Gastroesophageal sphincter (tissue), 4 donors: ENCODE measurements around the gene RAB8A. TPM values are rescaled to one million over a fixed set of nuclear protein-coding genes. Genes with fewer than 3 reads are reported as not detected.

Experiments used
- ATAC-seq: fragments of 150-250 bp; one replicate; pipeline ENCODE4 v1.9.1; 2016; ENCODE audit warnings: mild to moderate bottlenecking, moderate library complexity
- H3K27ac ChIP-seq, 4 donors: fragments of 200-600 bp; sonication (generic) in 3 of 4; 1 replicate in 3 of 4; 2 replicates in 1 of 4; pipeline ENCODE4 v1.5.1; 2016 to 2019
- H3K27me3 ChIP-seq: fragments of 200-600 bp; sonication (generic); one replicate; pipeline ENCODE4 v1.5.1; 2019
- H3K36me3 ChIP-seq, 2 donors: fragments of 200-600 bp; sonication (generic); one replicate each; pipeline ENCODE4 v1.5.1; 2019; ENCODE audit warnings: control low read depth in 1 of 2
- H3K4me1 ChIP-seq, 3 donors: fragments of 200-600 bp; sonication (generic); 1 replicate in 2 of 3; 2 replicates in 1 of 3; pipeline ENCODE4 v1.5.1; 2016 to 2019; ENCODE audit warnings: control low read depth in 2 of 3
- H3K4me3 ChIP-seq, 2 donors: fragments of 200-600 bp; sonication (generic); one replicate each; pipeline ENCODE4 v1.5.1; 2019; ENCODE audit warnings: mild to moderate bottlenecking in 1 of 2, moderate library complexity in 1 of 2
- H3K9me3 ChIP-seq, 3 donors: fragments of 200-600 bp; sonication (generic); one replicate each; pipeline ENCODE4 v1.5.1; 2017 to 2019; ENCODE audit warnings: control low read depth in 2 of 3
- EP300 ChIP-seq: sonication (generic); formaldehyde crosslinking; IDR thresholded peaks from one replicate; pipeline ENCODE4 v1.6.1; 2017; ENCODE audit warnings: antibody characterized with exemption, mild to moderate bottlenecking
- POLR2A ChIP-seq, 2 donors: fragments of 450-650 bp; IDR thresholded peaks; one replicate each; pipeline ENCODE4 v1.6.1; 2017; ENCODE audit warnings: antibody characterized with exemption in 2 of 2, mild to moderate bottlenecking in 2 of 2, moderate library complexity in 1 of 2
- POLR2AphosphoS5 ChIP-seq: sonication (generic); formaldehyde crosslinking; IDR thresholded peaks from one replicate; pipeline ENCODE4 v1.6.1; 2017; ENCODE audit warnings: antibody characterized with exemption
- WGBS, 2 donors: methylation state at CpG; one replicate each; pipeline ENCODE4 v1.1.5; 2018; ENCODE audit warnings: low coverage in 1 of 2; 5-methylcytosine and 5-hydroxymethylcytosine counted together
- total RNA-seq, 4 donors: library from RNA; depleted of rRNA; stranded (reverse); fragments of >200 nt; gene quantifications; one replicate each; pipeline ENCODE4 v1.1.0, GENCODE V29; 2016
- TF ChIP-seq, protein P1 (sequence below), 4 experiments: fragments of 200-600 bp in 2 of 4; fragments of 450-650 bp in 2 of 4; sonication (generic) in 1 of 4; IDR thresholded peaks; one replicate each; pipeline ENCODE4 v1.5.1; 2017 to 2019; ENCODE audit warnings: antibody characterized with exemption in 4 of 4, mild to moderate bottlenecking in 2 of 4, moderate library complexity in 2 of 4

Gene RAB8A
- total RNA-seq, 4 donors from 2014 or later = 32.4 to 52.5 (median 44.9) TPM

DNA sequence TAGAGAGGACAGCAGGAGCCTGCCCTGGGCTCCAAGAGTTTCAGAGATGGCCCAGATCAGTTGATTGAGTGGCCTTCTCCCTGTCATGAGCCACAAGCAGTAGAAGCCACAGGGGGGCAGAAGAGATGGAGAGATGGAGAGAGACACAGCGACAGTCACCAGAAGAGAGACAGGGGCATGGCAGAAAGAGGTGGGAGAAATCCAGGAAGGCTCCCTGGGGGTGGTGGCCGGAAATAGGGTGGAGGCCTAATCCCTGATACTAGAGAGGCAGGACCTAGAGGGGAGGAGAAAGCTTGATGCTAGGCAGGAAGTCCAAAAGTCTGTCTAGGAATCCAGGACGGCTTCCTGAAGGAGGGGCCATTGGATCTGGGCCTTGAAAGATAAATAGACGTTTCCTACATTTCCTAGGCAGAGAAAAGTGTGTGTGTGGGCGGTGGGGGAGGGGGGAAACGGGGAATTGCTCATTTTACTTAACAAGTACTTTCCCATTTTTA is 45.0 kb upstream of the RAB8A start:
- peaks cover 0 to 60% (median 15%) of the 10 kb centered on the region in 3 donors for H3K4me1 ChIP-seq
- WGBS, 2 donors = 43 to 44% methylated on average over 3 to 6 of the region's 6 CpGs
- peaks cover 0 to 4% (median 0%) of the 10 kb centered on the region in 3 donors for H3K9me3 ChIP-seq
- H3K27ac ChIP-seq = peak overlapping the region; percentile 87 to 100 (median 98)
- TF ChIP-seq EP300 (no peak), POLR2AphosphoS5 (peak; percentile 5), POLR2A (IDR thresholded peaks at IDR 0.05) (no peak)
- TF ChIP-seq, protein P1, sequence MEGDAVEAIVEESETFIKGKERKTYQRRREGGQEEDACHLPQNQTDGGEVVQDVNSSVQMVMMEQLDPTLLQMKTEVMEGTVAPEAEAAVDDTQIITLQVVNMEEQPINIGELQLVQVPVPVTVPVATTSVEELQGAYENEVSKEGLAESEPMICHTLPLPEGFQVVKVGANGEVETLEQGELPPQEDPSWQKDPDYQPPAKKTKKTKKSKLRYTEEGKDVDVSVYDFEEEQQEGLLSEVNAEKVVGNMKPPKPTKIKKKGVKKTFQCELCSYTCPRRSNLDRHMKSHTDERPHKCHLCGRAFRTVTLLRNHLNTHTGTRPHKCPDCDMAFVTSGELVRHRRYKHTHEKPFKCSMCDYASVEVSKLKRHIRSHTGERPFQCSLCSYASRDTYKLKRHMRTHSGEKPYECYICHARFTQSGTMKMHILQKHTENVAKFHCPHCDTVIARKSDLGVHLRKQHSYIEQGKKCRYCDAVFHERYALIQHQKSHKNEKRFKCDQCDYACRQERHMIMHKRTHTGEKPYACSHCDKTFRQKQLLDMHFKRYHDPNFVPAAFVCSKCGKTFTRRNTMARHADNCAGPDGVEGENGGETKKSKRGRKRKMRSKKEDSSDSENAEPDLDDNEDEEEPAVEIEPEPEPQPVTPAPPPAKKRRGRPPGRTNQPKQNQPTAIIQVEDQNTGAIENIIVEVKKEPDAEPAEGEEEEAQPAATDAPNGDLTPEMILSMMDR (IDR thresholded peaks at IDR 0.05) = peak in 2 of 4 experiments; percentile 30 to 47
- H3K27me3 ChIP-seq = no peaks in the 10 kb centered on the region
- no peaks in the 10 kb centered on the region for H3K36me3 ChIP-seq
- H3K4me3 ChIP-seq = peak overlapping the region in 1 of 2 donors; percentile 78
- ATAC-seq = peak; percentile 16

DNA sequence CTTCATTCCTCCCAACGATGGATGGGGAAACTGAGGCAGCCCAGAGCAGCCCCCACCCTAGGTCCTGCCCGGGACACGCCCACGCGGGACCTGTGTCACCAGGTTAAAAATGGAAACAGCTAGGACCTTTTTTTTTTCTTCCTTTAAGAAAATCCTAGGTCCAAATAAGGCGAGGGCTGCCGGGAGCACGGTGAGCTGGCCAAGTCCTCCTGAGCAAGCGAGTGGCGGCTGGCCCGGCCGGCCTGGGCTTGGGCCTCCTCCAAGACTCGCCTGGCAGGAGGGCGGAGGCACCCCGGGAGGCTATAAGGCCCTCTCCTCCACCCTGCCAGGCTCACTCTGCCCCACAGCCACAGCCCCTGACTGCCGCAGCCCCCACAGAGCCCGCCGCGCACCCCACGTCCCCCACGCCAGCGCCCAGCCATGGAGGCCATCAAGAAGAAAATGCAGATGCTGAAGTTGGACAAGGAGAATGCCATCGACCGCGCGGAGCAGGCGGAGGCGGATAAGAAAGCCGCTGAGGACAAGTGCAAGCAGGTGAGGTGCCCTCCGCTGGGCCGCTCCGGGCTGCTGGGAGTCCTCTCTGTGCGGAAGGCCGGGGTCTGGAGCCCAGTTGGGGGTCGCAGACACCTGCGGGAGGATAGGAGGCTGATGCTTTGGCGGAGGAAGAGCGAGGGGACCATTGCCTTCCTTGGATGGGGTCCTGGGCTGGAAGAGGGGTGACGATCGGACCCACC is 44.3 kb upstream of the RAB8A start:
- peak overlapping the region; percentile 62 to 78 for H3K4me3 ChIP-seq
- peak overlapping the region; percentile 88 to 100 (median 98) for H3K27ac ChIP-seq
- H3K4me1 ChIP-seq = peaks cover 0 to 68% (median 18%) of the 10 kb centered on the region in 3 donors
- peak; percentile 80 for ATAC-seq
- no peaks in the 10 kb centered on the region for H3K36me3 ChIP-seq
- peak; percentile 96 to 98 for TF ChIP-seq POLR2A (IDR thresholded peaks at IDR 0.05)
- TF ChIP-seq POLR2AphosphoS5 = peak; percentile 97
- TF ChIP-seq, protein P1 (IDR thresholded peaks at IDR 0.05) = peak in 1 of 4 experiments; percentile 1
- TF ChIP-seq EP300 = no peak
- H3K9me3 ChIP-seq = peaks cover 0 to 4% (median 0%) of the 10 kb centered on the region in 3 donors
- WGBS, 2 donors = 2 to 34% methylated on average over 5 to 11 of the region's 40 CpGs
- no peaks in the 10 kb centered on the region for H3K27me3 ChIP-seq

DNA sequence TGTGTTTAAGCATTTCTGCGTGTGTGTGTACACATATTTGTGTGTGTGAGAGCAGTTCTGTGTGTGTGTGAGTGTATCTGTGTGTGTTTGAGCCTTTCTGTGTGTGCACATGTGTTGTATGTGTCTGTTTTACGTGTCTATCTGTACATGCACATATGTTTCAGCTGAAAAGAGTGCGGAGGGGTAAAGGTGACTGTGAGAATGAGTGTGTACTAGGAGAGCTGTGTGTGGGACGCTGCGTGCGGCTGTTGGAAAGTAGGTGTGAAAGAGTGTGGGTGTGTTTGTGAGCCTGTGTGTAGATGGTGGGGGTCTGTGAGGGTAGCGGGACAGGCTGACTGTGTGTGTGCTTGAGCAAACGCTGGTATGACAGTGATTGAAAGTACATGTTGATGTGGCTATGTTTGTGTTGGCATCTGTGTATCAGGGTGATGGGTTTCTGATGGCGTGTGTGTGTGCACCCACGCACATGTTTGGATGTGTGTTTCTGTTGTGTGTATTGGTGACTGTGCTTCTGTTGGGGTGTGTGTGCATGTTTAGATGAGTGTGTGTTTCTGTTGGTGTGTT is 42.9 kb upstream of the RAB8A start:
- Histone ChIP-seq H3K27ac (peak overlapping the region; percentile 88 to 100 (median 98)), H3K27me3 (no peaks in the 10 kb centered on the region), H3K4me3 (peak overlapping the region; percentile 62 to 78), H3K4me1 (peaks cover 0 to 80% (median 18%) of the 10 kb centered on the region in 3 donors), H3K36me3 (no peaks in the 10 kb centered on the region), H3K9me3 (no peaks in the 10 kb centered on the region)
- WGBS, 2 donors = 42 to 54% methylated on average over 10 of the region's 10 CpGs
- no peak for ATAC-seq
- no peak for TF ChIP-seq EP300
- TF ChIP-seq POLR2AphosphoS5 = peak; percentile 3

DNA sequence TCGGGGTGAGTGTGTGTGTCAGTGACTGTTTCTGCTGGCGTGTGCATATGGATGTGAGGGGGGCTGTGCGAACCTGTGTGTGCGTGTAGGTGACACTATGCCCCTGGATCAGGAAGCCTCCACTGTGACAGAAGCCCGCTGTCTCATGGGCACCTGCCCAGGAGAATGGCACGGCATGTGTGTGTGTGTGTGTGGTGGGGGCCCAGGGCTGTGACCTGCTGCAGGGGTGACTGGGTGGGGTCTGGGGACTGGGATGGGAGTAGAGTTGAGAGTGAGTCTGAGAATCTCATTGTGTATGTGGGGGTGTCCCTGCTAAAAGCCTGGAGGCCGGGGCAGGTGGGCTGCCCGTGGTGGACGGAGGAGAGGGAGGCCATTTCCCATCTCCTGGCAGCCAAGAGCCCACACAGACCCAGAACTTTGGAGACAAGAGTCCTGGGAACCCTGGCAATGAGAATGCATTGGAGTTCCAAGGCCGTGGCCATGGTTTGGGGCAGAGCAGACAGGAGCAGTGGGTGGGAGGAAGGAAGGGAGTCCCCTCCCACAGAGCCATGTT is 41.8 kb upstream of the RAB8A start:
- H3K36me3 ChIP-seq = no peaks in the 10 kb centered on the region
- H3K4me3 ChIP-seq = peak overlapping the region; percentile 62 to 78
- TF ChIP-seq, protein P1 (IDR thresholded peaks at IDR 0.05) = no peak
- no peak for TF ChIP-seq POLR2AphosphoS5
- no peak for TF ChIP-seq POLR2A (IDR thresholded peaks at IDR 0.05)
- TF ChIP-seq EP300 = no peak
- H3K27me3 ChIP-seq = no peaks in the 10 kb centered on the region
- peak; percentile 0 for ATAC-seq
- peaks cover 0 to 80% (median 18%) of the 10 kb centered on the region in 3 donors for H3K4me1 ChIP-seq
- H3K9me3 ChIP-seq = no peaks in the 10 kb centered on the region
- H3K27ac ChIP-seq = peak overlapping the region; percentile 50 to 100 (median 98)
- WGBS, 2 donors = 40 to 57% methylated on average over 2 to 8 of the region's 10 CpGs

DNA sequence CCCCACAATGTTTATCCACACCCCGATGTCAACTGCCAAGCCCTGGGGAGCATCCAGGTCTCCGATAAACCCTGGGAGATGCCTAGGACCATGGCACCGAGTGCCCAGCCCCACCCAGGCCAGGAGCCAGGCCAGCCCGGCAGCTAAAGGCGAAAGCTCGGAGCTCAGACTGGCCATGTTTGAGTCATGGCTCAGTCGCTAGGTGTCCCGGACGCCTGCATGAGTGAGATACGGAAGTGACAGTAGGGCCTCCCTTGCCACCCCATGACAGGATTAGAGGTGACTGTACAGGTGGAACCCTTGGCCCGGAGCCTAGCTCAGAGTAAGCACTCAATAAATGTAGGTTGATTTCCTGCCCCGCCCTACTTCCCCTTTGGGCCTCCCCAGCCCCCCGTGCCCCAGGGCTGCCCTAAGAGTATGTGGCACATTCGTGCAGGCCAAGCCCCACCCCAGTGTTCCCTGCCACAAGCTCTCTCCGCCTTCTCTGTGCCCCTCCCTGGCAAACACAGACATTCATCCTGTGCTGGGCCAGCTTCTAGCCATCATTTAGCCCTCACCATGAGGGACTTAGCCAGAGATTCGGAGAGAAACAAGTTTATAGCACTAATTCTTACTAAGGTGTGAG is 41.2 kb upstream of the RAB8A start:
- Histone ChIP-seq H3K27ac (peak overlapping the region; percentile 50 to 100 (median 98)), H3K4me3 (peak overlapping the region; percentile 62 to 78), H3K27me3 (no peaks in the 10 kb centered on the region), H3K36me3 (no peaks in the 10 kb centered on the region), H3K4me1 (peaks cover 0 to 81% (median 18%) of the 10 kb centered on the region in 3 donors), H3K9me3 (no peaks in the 10 kb centered on the region)
- TF ChIP-seq POLR2AphosphoS5 = peak; percentile 76
- TF ChIP-seq POLR2A (IDR thresholded peaks at IDR 0.05) = peak in 1 of 2 donors; percentile 28
- TF ChIP-seq, protein P1 (IDR thresholded peaks at IDR 0.05) = peak in 1 of 4 experiments; percentile 22
- TF ChIP-seq EP300 = no peak
- peak; percentile 41 for ATAC-seq
- 0 to 31% methylated on average over 1 to 6 of the region's 16 CpGs for WGBS, 2 donors
